ENCODE data around the gene SLC27A5.

DNA sequence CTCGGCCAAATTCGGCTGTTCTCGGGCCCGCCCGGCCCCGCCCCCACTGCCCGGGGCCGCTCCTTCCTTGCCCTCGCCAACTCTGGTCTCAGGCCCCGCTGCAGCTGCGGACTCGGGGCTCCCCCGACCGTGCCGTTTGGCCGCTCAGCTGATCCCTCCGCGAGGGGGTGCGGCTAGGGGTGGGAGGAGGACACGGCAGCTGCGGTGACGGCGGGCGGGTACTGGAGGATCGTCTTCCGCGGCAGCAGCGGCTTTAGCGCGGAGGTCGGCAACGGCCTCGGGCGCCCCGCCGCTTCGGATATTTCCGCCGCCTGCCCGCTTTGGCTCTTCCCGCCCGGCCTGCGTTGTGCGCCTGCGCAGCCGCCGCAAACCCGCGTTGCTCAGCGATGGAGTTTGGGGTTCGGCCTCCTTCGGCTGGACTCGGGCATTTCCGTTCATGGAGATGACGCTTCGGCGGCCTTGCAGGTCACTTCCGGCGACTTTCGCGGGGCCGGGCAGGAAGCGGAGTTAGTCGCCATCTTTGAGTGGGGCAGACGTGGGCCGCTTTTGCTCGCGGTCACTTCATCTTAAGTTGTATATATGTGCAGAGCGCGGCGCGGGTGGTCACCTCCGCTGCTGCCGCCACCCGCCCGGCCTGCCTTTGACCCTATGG lies 47.0 kb upstream of the SLC27A5 start:
- TF ChIP-seq, protein P1, sequence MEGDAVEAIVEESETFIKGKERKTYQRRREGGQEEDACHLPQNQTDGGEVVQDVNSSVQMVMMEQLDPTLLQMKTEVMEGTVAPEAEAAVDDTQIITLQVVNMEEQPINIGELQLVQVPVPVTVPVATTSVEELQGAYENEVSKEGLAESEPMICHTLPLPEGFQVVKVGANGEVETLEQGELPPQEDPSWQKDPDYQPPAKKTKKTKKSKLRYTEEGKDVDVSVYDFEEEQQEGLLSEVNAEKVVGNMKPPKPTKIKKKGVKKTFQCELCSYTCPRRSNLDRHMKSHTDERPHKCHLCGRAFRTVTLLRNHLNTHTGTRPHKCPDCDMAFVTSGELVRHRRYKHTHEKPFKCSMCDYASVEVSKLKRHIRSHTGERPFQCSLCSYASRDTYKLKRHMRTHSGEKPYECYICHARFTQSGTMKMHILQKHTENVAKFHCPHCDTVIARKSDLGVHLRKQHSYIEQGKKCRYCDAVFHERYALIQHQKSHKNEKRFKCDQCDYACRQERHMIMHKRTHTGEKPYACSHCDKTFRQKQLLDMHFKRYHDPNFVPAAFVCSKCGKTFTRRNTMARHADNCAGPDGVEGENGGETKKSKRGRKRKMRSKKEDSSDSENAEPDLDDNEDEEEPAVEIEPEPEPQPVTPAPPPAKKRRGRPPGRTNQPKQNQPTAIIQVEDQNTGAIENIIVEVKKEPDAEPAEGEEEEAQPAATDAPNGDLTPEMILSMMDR (IDR thresholded peaks at IDR 0.05): peak in 2 of 5 experiments; percentile 20 to 28
- peak; percentile 29 to 64 for TF ChIP-seq POLR2A (IDR thresholded peaks at IDR 0.05)

Measured in tibial nerve (tissue), 3 donors.